HG03442 (cell line): ENCODE data around the gene AQP7.
"Not testable (repeated sequence)": the region's sequence is repeated elsewhere in the genome, so short reads cannot be mapped to it uniquely, and the experiment has no call there.

Source experiments
- ATAC-seq: cut with Tn5 transposase; IDR thresholded peaks from one replicate; pipeline ENCODE4 v1.9.1; 2021; ENCODE audit warnings: mild to moderate bottlenecking, moderate library complexity; ENCODE audit not compliant: unreplicated experiment

Gene AQP7

DNA sequence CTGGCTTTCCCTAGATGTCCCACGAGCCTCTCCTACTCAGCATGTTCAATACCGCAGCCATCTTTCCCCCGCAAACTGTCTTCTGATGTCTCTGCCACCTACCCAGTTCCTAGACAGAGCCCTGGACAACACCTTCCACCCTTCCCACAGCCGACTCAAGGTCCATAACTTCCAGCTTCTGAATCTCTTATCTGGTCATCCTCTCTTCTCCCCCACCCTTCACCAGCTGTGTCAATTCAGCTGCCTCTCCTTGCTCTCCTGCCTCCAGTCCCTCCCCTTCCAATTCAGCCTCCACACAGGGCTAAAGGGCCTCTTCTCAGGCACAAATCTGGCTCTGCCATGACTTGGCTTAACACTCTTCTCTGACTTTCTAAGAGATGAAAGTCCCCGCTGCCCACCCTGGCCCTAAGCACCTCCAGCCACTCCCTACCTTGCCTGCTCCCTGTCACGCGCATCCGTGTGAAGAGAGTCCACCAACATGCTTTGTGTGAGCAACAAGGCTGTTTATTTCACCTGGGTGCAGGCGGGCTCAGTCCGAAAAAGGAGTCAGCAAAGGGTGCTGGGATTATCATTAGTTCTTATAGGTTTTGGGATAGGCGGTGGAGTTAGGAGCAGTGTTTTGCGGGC is 25.2 kb downstream of the AQP7 start:
- no peak for ATAC-seq

DNA sequence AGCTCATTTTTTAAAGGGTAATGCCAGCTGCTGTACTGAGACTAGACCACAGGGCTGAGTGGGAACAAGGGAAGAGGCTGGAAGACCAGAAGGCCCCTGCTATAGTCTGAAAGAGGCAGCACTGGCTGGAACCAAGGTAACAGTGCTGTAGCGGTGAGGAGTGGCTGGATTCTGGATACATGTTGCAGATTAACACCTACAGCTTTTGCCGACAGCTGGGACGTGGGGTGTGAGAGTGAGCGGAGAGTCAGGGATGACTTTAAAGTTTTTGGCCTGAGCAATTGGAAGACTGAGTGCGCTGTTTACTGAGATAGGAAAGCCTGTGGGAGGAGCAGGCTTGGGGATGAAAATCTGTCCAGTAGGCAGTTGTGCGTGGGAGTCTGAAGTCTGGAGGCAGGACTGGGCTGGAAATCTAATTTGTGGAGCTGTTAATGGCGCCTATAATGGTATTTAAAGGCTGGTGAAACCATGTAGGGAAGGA is 26.5 kb downstream of the AQP7 start:
- no peak for ATAC-seq

DNA sequence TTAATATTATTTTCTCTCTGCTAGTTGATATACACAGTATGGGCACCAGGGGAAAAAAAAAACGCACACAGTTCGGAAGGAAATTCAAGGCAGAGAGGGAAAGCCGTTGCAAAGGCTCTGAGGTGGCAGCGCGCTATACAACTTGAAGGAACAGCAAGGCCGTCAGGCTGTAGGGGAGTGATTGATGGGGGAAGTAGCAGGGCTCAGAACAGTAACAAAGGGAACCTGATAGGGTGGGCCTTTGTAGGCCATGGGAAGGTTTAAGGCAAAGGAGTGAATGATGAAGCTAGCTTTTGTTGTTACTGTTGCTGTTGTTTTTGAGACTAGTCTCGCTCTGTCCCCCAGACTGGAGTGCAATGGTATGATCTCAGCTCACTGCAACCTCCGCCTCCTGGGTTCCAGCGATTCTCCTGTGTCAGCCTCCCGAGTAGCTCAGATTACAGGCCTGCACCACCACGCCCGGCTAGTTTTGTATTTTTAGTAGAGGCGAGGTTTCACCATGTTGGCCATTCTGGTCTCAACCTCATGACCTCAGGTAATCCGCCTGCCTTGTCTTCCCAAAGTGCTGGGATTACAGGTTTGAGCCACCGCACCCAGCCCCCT is 27.0 kb downstream of the AQP7 start:
- no peak for ATAC-seq

DNA sequence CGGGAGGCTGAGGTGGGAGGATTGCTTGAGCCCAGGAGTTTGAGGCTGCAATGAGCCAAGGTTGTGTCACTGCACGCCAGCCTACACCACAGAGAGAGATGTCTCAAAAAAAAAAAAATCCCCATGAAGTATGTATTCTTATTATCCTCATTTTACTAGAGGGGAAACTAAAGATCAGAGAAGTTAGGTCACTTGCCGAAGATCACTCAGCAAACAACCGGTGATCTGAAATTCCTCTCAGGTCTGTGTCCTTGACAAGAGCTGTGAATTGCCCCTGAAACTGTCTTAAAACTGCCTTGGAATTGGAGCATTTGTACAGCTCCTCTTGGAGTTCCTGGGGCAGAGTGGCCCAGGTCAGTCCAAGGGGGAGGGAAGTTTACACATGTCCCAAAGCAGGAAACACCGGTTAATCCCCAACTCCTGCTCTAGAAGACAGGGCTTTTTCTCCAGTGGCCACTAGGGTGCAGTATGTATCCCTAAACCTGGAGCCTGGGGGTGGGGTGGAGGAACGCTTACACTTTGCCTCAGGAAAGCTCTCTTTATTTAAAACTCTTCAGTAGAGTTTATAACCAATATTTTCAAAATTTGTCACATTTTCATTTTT is 27.6 kb downstream of the AQP7 start:
- ATAC-seq, result no peak

DNA sequence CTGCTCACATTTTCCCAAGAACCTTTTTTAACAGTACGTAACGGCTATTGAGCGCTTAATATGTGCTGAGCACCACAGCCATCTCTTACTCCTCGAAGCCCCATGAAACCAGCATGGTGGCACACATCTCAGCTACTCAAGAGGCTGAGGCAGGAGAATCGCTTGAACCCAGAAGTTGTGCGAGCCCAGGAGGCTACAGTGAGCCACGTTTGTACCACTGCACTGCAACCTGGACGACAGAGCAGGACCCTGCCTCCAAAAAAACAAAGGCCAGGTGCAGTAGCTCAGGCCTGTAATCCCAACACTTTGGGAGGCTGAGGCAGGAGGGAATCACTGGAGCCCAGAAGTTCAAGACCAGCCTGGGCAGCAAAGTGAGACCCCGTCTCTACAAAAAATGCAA is 28.2 kb downstream of the AQP7 start:
- ATAC-seq, result no peak

GRCh38 chr9:33372900-33373299 is 29.5 kb downstream of the AQP7 start:
- ATAC-seq, result no peak

- ATAC-seq, result no peak
Measured at GRCh38 chr9:33366979-33367480, 35.3 kb downstream of the AQP7 start.

DNA sequence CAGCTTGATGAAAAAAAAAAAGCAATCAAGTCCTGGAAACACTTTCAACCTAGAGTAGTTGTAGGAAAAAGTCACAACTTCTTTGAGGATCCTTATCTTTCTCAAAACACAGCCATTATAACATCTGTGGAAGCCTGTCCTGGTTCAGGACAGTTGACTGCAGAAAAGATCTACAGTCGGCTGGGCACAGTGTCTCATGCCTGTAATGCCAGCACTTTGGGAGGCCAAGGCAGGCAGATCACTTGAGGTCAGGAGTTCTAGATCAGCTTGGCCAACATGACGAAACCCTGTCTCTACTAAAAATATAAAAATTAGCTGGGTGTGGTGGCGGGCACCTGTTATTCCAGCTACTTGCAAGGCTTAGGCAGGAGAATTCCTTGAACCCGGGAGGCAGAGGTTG is 37.6 kb downstream of the AQP7 start:
- ATAC-seq, result not testable (repeated sequence)

GRCh38 chr9:33364127-33364526 is 38.2 kb downstream of the AQP7 start:
- no peak for ATAC-seq

DNA sequence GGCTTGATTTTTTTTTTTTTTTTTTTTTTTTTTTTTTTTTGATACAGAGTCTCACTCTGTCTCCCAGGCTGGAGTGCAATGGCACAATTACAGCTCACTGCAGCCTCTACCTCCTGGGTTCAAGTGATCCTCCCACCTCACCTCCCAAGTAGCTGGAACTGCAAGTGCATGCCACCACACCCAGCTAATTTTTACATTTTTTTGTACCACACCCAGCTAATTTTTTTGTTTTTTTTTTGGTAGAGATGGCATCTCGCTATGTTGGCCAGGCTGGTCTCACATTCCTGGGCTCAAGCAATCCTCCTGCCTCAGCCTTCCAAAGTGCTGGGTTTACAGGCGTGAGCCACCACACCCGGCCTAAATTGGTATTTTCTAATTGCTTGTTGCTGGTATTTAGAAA is 43.7 kb downstream of the AQP7 start:
- ATAC-seq, result not testable (repeated sequence)

- ATAC-seq, result no peak
Measured at GRCh38 chr9:33355933-33356332, 46.4 kb downstream of the AQP7 start.

- no peak for ATAC-seq
Measured at GRCh38 chr9:33354651-33355211, 47.6 kb downstream of the AQP7 start.

GRCh38 chr9:33351547-33351946 is 50.8 kb downstream of the AQP7 start:
- no peak for ATAC-seq

DNA sequence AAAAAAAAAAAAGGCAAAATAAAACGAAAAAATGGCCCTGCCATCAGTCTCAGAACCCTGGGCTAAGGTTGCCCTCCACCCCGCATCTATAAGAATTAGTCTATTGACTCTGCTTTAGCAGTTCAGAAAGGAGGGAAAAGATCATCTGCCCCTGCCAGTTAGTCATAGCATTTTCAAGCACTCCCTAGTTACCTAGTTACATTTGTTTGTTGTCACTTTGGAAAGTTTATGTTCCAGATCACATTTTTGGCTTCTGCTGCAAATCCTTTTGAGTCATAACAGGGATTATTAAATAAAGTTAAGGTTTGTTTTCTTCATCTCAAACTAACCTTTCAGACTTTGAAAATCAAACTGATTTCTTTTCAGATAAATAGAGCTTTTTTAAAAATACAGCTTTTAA is 52.1 kb downstream of the AQP7 start:
- no peak for ATAC-seq

DNA sequence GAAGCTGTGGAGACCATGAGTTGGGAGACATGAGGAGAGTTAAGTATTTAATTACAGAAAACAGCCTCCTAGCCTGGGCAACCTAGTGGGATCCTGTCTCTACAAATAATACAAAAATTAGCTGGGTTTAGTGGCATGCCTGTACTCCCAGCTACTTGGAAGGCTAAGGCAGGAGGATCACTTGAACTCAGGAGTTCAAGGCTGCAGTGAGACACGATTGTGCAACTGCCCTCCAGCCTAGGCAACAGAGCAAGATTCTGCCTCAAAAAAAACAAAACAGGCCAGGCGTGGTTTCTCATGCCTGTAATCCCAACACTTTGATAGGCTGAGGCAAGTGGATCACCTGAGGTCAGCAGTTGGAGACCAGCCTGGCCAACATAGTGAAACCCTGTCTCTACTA is 52.6 kb downstream of the AQP7 start:
- no peak for ATAC-seq

DNA sequence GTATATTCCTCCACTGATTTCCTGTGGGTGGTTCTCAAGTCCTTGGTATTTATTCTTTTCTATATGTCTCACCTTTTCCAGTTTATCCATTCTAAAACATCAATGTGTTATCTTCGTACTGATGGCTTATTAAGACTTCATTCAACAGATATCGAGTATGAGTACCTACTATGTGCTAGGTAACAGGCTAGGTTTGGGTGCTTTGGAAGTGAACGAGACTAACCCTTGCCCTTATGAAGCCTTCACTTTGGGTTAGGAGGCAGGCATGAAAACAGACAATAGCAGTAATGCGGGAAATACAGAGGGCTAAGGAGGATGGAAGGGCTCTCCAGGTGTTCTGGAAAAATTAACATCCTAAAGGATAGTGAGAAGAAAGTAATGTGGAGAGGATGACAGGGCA is 53.4 kb downstream of the AQP7 start:
- ATAC-seq, result no peak

DNA sequence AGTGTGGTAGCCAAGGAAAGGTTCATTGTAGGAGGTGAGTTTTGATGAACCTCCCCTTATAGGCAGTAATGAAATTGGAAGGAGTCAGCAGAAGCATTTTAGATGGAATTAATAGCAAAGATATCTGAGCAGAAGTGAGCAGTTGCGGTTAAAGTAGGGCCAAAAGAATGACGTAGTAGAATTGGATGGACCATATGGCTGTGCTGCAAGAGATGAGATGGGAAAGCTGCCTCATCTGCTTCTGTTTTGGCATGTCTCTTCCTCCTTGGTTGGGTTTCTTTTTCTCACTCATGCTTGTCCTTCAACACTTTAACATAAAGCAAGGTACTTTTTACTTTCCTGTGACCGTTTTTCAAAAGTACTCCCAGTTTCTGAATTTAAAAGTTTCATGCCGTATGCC is 55.8 kb downstream of the AQP7 start:
- ATAC-seq, result no peak

DNA sequence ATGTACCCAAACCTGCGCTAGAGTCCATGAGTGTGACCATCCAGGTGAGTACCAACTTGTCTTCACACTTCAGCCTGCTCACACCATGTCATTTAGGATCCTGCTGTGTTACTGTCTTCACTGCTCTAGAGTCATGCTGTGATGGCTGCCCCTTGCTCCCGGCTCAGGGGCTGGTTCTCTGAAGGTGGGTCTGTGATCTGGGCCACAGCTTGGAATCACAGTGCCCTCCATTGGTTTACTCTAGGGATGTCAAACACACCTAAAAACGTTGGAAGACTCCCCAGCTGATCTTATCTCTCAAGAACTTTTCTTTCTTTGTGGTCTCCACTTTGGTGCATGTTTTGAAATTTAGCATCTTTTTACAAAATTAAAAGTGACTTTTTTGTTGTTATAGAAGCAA is 58.2 kb downstream of the AQP7 start:
- ATAC-seq, result no peak

- ATAC-seq, result no peak
Measured at GRCh38 chr9:33341182-33341581, 61.2 kb downstream of the AQP7 start.

- no peak for ATAC-seq
Measured at GRCh38 chr9:33340186-33340585, 62.2 kb downstream of the AQP7 start.
